ENCODE data around the gene NMUR1. TPM values are rescaled to one million over a fixed set of nuclear protein-coding genes. Genes with fewer than 3 reads are reported as not detected.
A peak's percentile ranks its signal among the peaks of the same experiment; 100 is the strongest.
"Not testable (repeated sequence)": the region's sequence is repeated elsewhere in the genome, so short reads cannot be mapped to it uniquely, and the experiment has no call there.

The NMUR1 gene
- total RNA-seq, 4 donors from 2014 or later = 0.41 to 0.67 TPM; not detected in 2

DNA sequence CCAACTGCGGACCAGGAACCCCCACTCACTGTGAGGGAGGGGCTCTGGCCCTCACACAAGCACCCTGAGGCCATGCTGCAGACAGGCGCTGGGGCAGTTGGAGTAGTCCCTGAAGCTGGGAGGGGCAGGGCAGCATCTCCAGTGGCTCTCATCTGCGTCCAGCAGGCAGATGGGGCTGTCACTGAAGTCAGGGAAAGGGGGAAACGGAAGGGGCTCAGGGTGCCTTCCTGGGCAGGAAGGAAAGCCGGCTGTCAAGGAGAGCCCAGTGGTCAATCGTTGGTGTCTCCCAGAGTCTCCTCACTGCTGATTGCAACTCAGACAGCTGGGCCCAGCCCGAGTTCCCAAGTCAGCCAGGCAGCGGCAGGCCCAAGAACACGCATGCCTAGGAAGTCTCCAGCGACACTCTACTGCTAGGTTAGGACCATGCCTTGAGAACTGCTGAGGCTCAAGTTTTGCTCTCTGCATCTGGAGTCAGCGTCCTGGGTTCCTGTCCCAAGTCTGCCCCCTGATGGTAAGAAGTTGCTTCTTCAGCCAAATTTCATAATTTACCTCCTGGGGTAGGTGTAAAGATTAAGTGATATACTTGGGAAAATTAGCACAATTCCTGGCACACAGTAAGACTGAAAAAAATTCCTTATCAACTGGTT is 27.4 kb upstream of the NMUR1 start:
- H3K27me3 ChIP-seq = no peaks in the 10 kb centered on the region
- intact Hi-C loops (cut with DNase I; ENCODE audit: low total_unique reads) = loop anchor here (10.0 kb wide), 1 partner anchor 73 kb away; no protein-coding TSS in a partner anchor
- no peak overlapping the region for H3K4me3 ChIP-seq
- H3K4me1 ChIP-seq = no peaks in the 10 kb centered on the region
- no peaks in the 10 kb centered on the region for H3K36me3 ChIP-seq
- TF ChIP-seq, protein P1, sequence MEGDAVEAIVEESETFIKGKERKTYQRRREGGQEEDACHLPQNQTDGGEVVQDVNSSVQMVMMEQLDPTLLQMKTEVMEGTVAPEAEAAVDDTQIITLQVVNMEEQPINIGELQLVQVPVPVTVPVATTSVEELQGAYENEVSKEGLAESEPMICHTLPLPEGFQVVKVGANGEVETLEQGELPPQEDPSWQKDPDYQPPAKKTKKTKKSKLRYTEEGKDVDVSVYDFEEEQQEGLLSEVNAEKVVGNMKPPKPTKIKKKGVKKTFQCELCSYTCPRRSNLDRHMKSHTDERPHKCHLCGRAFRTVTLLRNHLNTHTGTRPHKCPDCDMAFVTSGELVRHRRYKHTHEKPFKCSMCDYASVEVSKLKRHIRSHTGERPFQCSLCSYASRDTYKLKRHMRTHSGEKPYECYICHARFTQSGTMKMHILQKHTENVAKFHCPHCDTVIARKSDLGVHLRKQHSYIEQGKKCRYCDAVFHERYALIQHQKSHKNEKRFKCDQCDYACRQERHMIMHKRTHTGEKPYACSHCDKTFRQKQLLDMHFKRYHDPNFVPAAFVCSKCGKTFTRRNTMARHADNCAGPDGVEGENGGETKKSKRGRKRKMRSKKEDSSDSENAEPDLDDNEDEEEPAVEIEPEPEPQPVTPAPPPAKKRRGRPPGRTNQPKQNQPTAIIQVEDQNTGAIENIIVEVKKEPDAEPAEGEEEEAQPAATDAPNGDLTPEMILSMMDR (IDR thresholded peaks at IDR 0.05) = peak; percentile 46 to 56 (median 49)
- TF ChIP-seq POLR2A (IDR thresholded peaks at IDR 0.05) = no peak
- peak overlapping the region in 1 of 2 donors; percentile 44 for H3K27ac ChIP-seq
- peak; percentile 61 to 75 for DNase-seq
- no peaks in the 10 kb centered on the region for H3K9me3 ChIP-seq

DNA sequence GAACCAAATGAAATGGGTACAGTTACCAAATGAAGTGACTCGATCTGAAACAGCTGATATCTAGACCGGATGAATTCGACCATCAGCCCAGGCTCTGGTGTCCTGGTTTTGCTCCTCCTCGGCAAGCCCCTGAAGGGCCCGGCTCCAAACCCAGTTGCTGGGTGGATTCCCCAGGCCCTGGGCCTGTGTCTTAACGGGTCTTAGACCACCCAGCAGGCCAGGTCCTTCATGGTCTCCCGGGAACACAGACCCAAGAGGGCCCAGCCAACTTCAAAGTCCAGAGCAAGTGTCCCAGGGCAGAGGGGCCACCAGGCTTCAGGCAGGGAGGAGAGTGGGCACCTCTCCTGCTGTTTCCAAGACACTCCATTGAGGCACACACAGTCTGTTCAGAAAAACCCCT is 26.7 kb upstream of the NMUR1 start:
- intact Hi-C loops (cut with DNase I; ENCODE audit: low total_unique reads) = loop anchor here (10.0 kb wide), 1 partner anchor 72 kb away; no protein-coding TSS in a partner anchor
- Histone ChIP-seq H3K4me1 (no peaks in the 10 kb centered on the region), H3K27ac (no peak overlapping the region)

DNA sequence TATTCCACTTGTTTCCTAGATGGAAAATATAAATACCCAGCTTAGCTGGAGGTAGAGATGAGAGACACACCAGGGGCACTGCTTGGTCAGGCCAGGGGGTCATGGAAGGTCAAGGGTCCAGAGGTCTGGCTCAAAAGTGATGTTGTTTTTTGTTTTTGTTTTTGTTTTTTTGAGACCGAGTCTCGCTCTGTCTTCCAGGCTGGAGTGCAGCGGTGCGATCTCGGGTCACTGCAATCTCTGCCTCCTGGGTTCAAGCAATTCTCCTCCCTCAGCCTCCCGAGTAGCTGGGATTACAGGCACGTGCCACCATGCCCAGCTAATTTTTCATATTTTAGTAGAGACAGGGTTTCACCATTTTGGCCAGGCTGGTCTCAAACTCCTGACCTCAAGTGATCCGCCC is 26.3 kb upstream of the NMUR1 start:
- not testable (repeated sequence) for DNase-seq, H3K27me3 ChIP-seq, H3K4me3 ChIP-seq, H3K4me1 ChIP-seq, H3K27ac ChIP-seq, H3K36me3 ChIP-seq, H3K9me3 ChIP-seq
- intact Hi-C loops (cut with DNase I; ENCODE audit: low total_unique reads) = loop anchor here (10.0 kb wide), 1 partner anchor 72 kb away; no protein-coding TSS in a partner anchor

More for the DNA sequence above, 26.7 kb upstream of the NMUR1 start:
- TF ChIP-seq, protein P1 (IDR thresholded peaks at IDR 0.05) = no peak
- TF ChIP-seq POLR2A (IDR thresholded peaks at IDR 0.05) = no peak
- Histone ChIP-seq H3K36me3 (no peaks in the 10 kb centered on the region), H3K4me3 (no peak overlapping the region), H3K9me3 (no peaks in the 10 kb centered on the region), H3K27me3 (no peaks in the 10 kb centered on the region)
- DNase-seq = no peak

DNA sequence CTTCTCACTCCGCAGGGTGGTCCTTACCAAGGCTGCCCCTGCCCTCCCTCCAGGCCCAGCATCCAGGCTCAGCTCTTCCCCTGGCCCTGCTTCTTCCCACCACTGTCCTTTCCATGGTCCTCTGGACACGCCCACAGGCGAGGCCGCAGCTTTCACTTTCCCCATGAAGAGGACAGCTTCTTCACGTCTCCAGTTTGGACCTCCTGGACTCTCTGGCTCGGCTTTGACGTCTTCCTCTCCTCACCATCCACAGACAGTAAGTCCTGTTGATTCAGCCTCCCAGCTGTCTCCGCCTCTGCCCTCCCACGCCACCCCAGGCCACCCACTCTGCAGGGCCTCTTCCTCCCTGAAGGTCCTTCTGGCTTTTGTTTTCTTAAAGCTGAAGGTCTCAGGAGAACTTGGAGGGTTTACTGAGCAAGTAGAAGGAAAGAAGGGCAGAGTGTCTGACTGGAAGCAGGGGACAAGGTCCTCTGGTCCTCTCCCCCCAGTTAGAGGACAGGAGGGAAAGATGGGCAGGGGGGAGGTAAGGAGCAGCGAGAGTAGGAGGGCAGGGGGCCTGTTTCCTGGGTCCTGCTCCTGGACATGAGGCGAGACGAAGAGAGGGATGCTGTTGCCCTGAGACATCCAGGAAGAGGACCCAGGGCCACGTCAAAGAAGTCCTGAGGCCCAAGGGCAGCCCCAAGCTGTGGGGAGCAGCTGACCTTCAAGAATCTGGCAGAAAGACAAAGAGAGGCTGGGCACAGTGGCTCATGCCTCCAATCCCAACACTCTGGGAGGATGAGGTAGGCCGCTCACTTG is 24.7 kb upstream of the NMUR1 start:
- Histone ChIP-seq H3K4me1 (no peaks in the 10 kb centered on the region), H3K4me3 (peak overlapping the region; percentile 21), H3K27ac (peak overlapping the region; percentile 76 to 81), H3K9me3 (no peaks in the 10 kb centered on the region), H3K27me3 (no peaks in the 10 kb centered on the region), H3K36me3 (no peaks in the 10 kb centered on the region)
- TF ChIP-seq, protein P1 (IDR thresholded peaks at IDR 0.05) = no peak
- TF ChIP-seq POLR2A (IDR thresholded peaks at IDR 0.05) = no peak
- intact Hi-C loops (cut with DNase I; ENCODE audit: low total_unique reads) = loop anchor here (10.0 kb wide), 1 partner anchor 70 kb away; no protein-coding TSS in a partner anchor
- peak; percentile 79 to 84 for DNase-seq

DNA sequence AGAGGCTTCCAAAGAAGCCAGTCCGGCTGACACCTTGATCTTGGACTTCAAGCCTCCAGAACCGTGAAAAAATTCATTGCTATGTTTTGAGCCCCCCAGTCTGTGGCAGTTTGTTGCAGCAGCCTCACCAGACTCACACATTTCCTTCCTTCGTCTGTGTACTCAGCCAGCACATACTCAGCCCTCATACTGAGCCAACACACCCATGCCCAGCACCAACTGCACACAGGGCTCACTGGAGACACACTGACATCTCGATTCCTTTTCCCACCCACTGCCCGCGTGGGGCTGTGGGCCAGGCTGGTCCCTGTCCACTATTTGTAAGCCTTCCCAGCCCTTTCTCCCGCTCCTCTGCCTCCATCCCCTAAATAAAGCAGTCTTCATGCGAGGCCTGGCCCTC is 24.1 kb upstream of the NMUR1 start:
- peak overlapping the region; percentile 21 for H3K4me3 ChIP-seq
- intact Hi-C loops (cut with DNase I; ENCODE audit: low total_unique reads) = loop anchor here (10.0 kb wide), 1 partner anchor 70 kb away; no protein-coding TSS in a partner anchor
- H3K27ac ChIP-seq = peak overlapping the region; percentile 76 to 81
- TF ChIP-seq POLR2A (IDR thresholded peaks at IDR 0.05) = no peak
- TF ChIP-seq, protein P1 (IDR thresholded peaks at IDR 0.05) = no peak
- no peaks in the 10 kb centered on the region for H3K9me3 ChIP-seq
- DNase-seq = no peak
- H3K27me3 ChIP-seq = no peaks in the 10 kb centered on the region
- no peaks in the 10 kb centered on the region for H3K36me3 ChIP-seq
- H3K4me1 ChIP-seq = no peaks in the 10 kb centered on the region

All from uterus (tissue), 4 donors.